Rectal smooth muscle tissue (tissue), 1 donor: ENCODE data around the gene PTPN7.
"Not testable (repeated sequence)": the region's sequence is repeated elsewhere in the genome, so short reads cannot be mapped to it uniquely, and the experiment has no call there.

Experiments
- H3K27ac ChIP-seq: one replicate; pipeline ENCODE4 v1.7.0; 2013; ENCODE audit warnings: low read depth, low read length, inconsistent platforms
- H3K27me3 ChIP-seq: one replicate; pipeline ENCODE4 v1.7.0; 2013; ENCODE audit warnings: low read length; ENCODE audit not compliant: control insufficient read depth, insufficient read depth
- H3K36me3 ChIP-seq: one replicate; pipeline ENCODE4 v1.7.0; 2013; ENCODE audit warnings: low read length; ENCODE audit not compliant: control insufficient read depth, insufficient read depth
- H3K4me1 ChIP-seq: one replicate; pipeline ENCODE4 v1.7.0; 2013; ENCODE audit warnings: low read length; ENCODE audit not compliant: control insufficient read depth, insufficient read depth
- H3K4me3 ChIP-seq: one replicate; pipeline ENCODE4 v1.7.0; 2013; ENCODE audit warnings: low read length
- H3K9ac ChIP-seq: one replicate; pipeline ENCODE4 v1.7.0; 2013; ENCODE audit warnings: low read length

The PTPN7 gene

GRCh38 chr1:202187041-202187671 is 26.8 kb upstream of the PTPN7 start:
- Histone ChIP-seq H3K27ac (no peak overlapping the region), H3K36me3 (no peaks in the 10 kb centered on the region), H3K4me1 (no peaks in the 10 kb centered on the region), H3K27me3 (no peaks in the 10 kb centered on the region), H3K4me3 (no peak overlapping the region), H3K9ac (no peak overlapping the region)

- H3K4me3 ChIP-seq, result no peak overlapping the region
- H3K4me1 ChIP-seq, result no peaks in the 10 kb centered on the region
- no peak overlapping the region for H3K27ac ChIP-seq
- peaks cover 4% of the 10 kb centered on the region for H3K27me3 ChIP-seq
- no peak overlapping the region for H3K9ac ChIP-seq
- no peaks in the 10 kb centered on the region for H3K36me3 ChIP-seq
Measured at GRCh38 chr1:202186327-202186726, 25.9 kb upstream of the PTPN7 start.

- no peak overlapping the region for H3K27ac ChIP-seq
- H3K4me3 ChIP-seq, result no peak overlapping the region
- no peaks in the 10 kb centered on the region for H3K4me1 ChIP-seq
- no peaks in the 10 kb centered on the region for H3K36me3 ChIP-seq
- no peak overlapping the region for H3K9ac ChIP-seq
- H3K27me3 ChIP-seq, result peaks cover 4% of the 10 kb centered on the region
Measured at GRCh38 chr1:202184750-202185460, 24.5 kb upstream of the PTPN7 start.

GRCh38 chr1:202182040-202182877 is 21.9 kb upstream of the PTPN7 start:
- H3K36me3 ChIP-seq, result no peaks in the 10 kb centered on the region
- H3K27me3 ChIP-seq, result peaks cover 4% of the 10 kb centered on the region
- no peak overlapping the region for H3K4me3 ChIP-seq
- H3K9ac ChIP-seq, result no peak overlapping the region
- H3K27ac ChIP-seq, result no peak overlapping the region
- H3K4me1 ChIP-seq, result no peaks in the 10 kb centered on the region

GRCh38 chr1:202181586-202181985 is 21.2 kb upstream of the PTPN7 start:
- H3K27ac ChIP-seq, result no peak overlapping the region
- no peaks in the 10 kb centered on the region for H3K4me1 ChIP-seq
- no peak overlapping the region for H3K9ac ChIP-seq
- no peak overlapping the region for H3K4me3 ChIP-seq
- H3K27me3 ChIP-seq, result peaks cover 4% of the 10 kb centered on the region
- H3K36me3 ChIP-seq, result no peaks in the 10 kb centered on the region

- not testable (repeated sequence) for H3K4me1 ChIP-seq, H3K4me3 ChIP-seq, H3K9ac ChIP-seq, H3K36me3 ChIP-seq, H3K27me3 ChIP-seq, H3K27ac ChIP-seq
Measured at GRCh38 chr1:202180751-202181139, 20.3 kb upstream of the PTPN7 start.

GRCh38 chr1:202179828-202180750 is 19.7 kb upstream of the PTPN7 start:
- Histone ChIP-seq H3K36me3 (no peaks in the 10 kb centered on the region), H3K4me1 (no peaks in the 10 kb centered on the region), H3K27ac (no peak overlapping the region), H3K4me3 (no peak overlapping the region), H3K27me3 (peaks cover 4% of the 10 kb centered on the region), H3K9ac (no peak overlapping the region)

GRCh38 chr1:202176949-202177927 is 16.8 kb upstream of the PTPN7 start:
- H3K4me1 ChIP-seq, result no peaks in the 10 kb centered on the region
- H3K27me3 ChIP-seq, result peaks cover 4% of the 10 kb centered on the region
- H3K36me3 ChIP-seq, result no peaks in the 10 kb centered on the region
- H3K27ac ChIP-seq, result no peak overlapping the region
- no peak overlapping the region for H3K4me3 ChIP-seq
- H3K9ac ChIP-seq, result no peak overlapping the region

- no peak overlapping the region for H3K9ac ChIP-seq
- no peak overlapping the region for H3K4me3 ChIP-seq
Measured at GRCh38 chr1:202173993-202174392, 13.6 kb upstream of the PTPN7 start.

GRCh38 chr1:202172015-202172355 is 11.6 kb upstream of the PTPN7 start:
- Histone ChIP-seq H3K9ac (no peak overlapping the region), H3K27ac (no peak overlapping the region), H3K4me3 (no peak overlapping the region), H3K4me1 (no peaks in the 10 kb centered on the region), H3K36me3 (no peaks in the 10 kb centered on the region), H3K27me3 (no peaks in the 10 kb centered on the region)

More at GRCh38 chr1:202173993-202174392, 13.6 kb upstream of the PTPN7 start:
- Histone ChIP-seq H3K36me3 (no peaks in the 10 kb centered on the region), H3K4me1 (no peaks in the 10 kb centered on the region), H3K27ac (no peak overlapping the region), H3K27me3 (no peaks in the 10 kb centered on the region)

GRCh38 chr1:202171292-202172014 is 11.1 kb upstream of the PTPN7 start:
- no peaks in the 10 kb centered on the region for H3K27me3 ChIP-seq
- H3K4me3 ChIP-seq, result no peak overlapping the region
- H3K27ac ChIP-seq, result no peak overlapping the region
- H3K36me3 ChIP-seq, result no peaks in the 10 kb centered on the region
- no peak overlapping the region for H3K9ac ChIP-seq
- H3K4me1 ChIP-seq, result no peaks in the 10 kb centered on the region
